ENCODE measurements around the gene HGS.

The HGS gene

GRCh38 chr17:81647640-81648012 is 36.2 kb upstream of the HGS start:
- H3K4me3 ChIP-seq (ENCODE audit: low read length), result peak overlapping the region; percentile 47
- no peak overlapping the region for H3K9ac ChIP-seq (ENCODE audit: low read depth, low read length)
- H3K36me3 ChIP-seq (ENCODE audit: insufficient read depth, low read depth, low read length), result no peaks in the 10 kb centered on the region
- no peaks in the 10 kb centered on the region for H3K4me1 ChIP-seq (ENCODE audit: insufficient read depth, low read length)
- no peak overlapping the region for H3K27ac ChIP-seq (ENCODE audit: low read length)
- no peaks in the 10 kb centered on the region for H3K9me3 ChIP-seq (ENCODE audit: insufficient read depth, low read depth, low read length)
- H3K27me3 ChIP-seq (ENCODE audit: insufficient read depth, low read length), result peaks cover 37% of the 10 kb centered on the region

GRCh38 chr17:81648013-81648706 is 35.7 kb upstream of the HGS start:
- Histone ChIP-seq H3K4me1 (ENCODE audit: insufficient read depth, low read length) (peaks cover 2% of the 10 kb centered on the region; the same call in 1 of the 2 replicates), H3K27ac (ENCODE audit: low read length) (no peak overlapping the region), H3K36me3 (ENCODE audit: insufficient read depth, low read depth, low read length) (no peaks in the 10 kb centered on the region), H3K27me3 (ENCODE audit: insufficient read depth, low read length) (peaks cover 37% of the 10 kb centered on the region), H3K4me3 (ENCODE audit: low read length) (peak overlapping the region; percentile 63; the same call in 1 of the 2 replicates), H3K9me3 (ENCODE audit: insufficient read depth, low read depth, low read length) (no peaks in the 10 kb centered on the region), H3K9ac (ENCODE audit: low read depth, low read length) (no peak overlapping the region)

- Histone ChIP-seq H3K4me1 (ENCODE audit: insufficient read depth, low read length) (peaks cover 7% of the 10 kb centered on the region; the same call in 1 of the 2 replicates), H3K27me3 (ENCODE audit: insufficient read depth, low read length) (peaks cover 37% of the 10 kb centered on the region), H3K9ac (ENCODE audit: low read depth, low read length) (no peak overlapping the region), H3K36me3 (ENCODE audit: insufficient read depth, low read depth, low read length) (no peaks in the 10 kb centered on the region), H3K4me3 (ENCODE audit: low read length) (peak overlapping the region; percentile 63; the same call in 1 of the 2 replicates), H3K27ac (ENCODE audit: low read length) (no peak overlapping the region), H3K9me3 (ENCODE audit: insufficient read depth, low read depth, low read length) (no peaks in the 10 kb centered on the region)
Observed at GRCh38 chr17:81648707-81649085, 35.1 kb upstream of the HGS start.

DNA sequence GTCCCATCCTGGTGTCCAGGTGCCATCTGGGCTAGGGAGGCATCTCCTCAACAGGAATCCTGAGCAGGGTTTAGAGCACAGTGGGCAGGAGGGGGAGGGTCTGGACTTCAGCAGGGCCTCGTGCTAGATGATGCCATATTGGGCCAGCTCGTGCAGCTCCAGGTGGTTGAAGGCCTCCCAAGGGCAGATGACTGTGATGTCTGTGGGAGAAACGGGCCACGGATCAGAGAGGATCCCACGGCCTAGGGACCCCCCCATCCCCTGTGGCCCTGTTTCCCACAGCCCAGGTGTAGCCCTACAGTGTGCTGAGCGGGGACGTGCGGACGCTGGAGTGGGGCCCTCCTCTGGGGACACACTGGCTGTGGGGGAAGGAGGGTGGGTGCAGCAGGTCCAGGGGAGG is 32.9 kb upstream of the HGS start:
- H3K4me1 ChIP-seq (ENCODE audit: insufficient read depth, low read length), result peaks cover 7% of the 10 kb centered on the region; the same call in 1 of the 2 replicates
- no peaks in the 10 kb centered on the region for H3K9me3 ChIP-seq (ENCODE audit: insufficient read depth, low read depth, low read length)
- peaks cover 37% of the 10 kb centered on the region for H3K27me3 ChIP-seq (ENCODE audit: insufficient read depth, low read length)
- no peak overlapping the region for H3K27ac ChIP-seq (ENCODE audit: low read length)
- no peaks in the 10 kb centered on the region for H3K36me3 ChIP-seq (ENCODE audit: insufficient read depth, low read depth, low read length)
- no peak overlapping the region for H3K4me3 ChIP-seq (ENCODE audit: low read length)
- no peak overlapping the region for H3K9ac ChIP-seq (ENCODE audit: low read depth, low read length)

- Histone ChIP-seq H3K4me3 (ENCODE audit: low read length) (no peak overlapping the region), H3K27ac (ENCODE audit: low read length) (no peak overlapping the region), H3K4me1 (ENCODE audit: insufficient read depth, low read length) (peaks cover 7% of the 10 kb centered on the region; the same call in 1 of the 2 replicates), H3K36me3 (ENCODE audit: insufficient read depth, low read depth, low read length) (no peaks in the 10 kb centered on the region), H3K9ac (ENCODE audit: low read depth, low read length) (no peak overlapping the region), H3K9me3 (ENCODE audit: insufficient read depth, low read depth, low read length) (no peaks in the 10 kb centered on the region), H3K27me3 (ENCODE audit: insufficient read depth, low read length) (peaks cover 36% of the 10 kb centered on the region)
Observed at GRCh38 chr17:81651692-81652091, 32.1 kb upstream of the HGS start.

GRCh38 chr17:81652906-81653771 is 30.7 kb upstream of the HGS start:
- H3K36me3 ChIP-seq (ENCODE audit: insufficient read depth, low read depth, low read length), result no peaks in the 10 kb centered on the region
- H3K27me3 ChIP-seq (ENCODE audit: insufficient read depth, low read length), result peaks cover 21% of the 10 kb centered on the region
- H3K27ac ChIP-seq (ENCODE audit: low read length), result peak overlapping the region; percentile 28
- peak overlapping the region; percentile 55; the same call in 1 of the 2 replicates for H3K4me3 ChIP-seq (ENCODE audit: low read length)
- peaks cover 7% of the 10 kb centered on the region; the same call in 1 of the 2 replicates for H3K4me1 ChIP-seq (ENCODE audit: insufficient read depth, low read length)
- H3K9me3 ChIP-seq (ENCODE audit: insufficient read depth, low read depth, low read length), result no peaks in the 10 kb centered on the region
- H3K9ac ChIP-seq (ENCODE audit: low read depth, low read length), result peak overlapping the region; percentile 66

GRCh38 chr17:81655378-81656117 is 28.3 kb upstream of the HGS start:
- H3K9ac ChIP-seq (ENCODE audit: low read depth, low read length), result no peak overlapping the region
- H3K27ac ChIP-seq (ENCODE audit: low read length), result no peak overlapping the region
- H3K36me3 ChIP-seq (ENCODE audit: insufficient read depth, low read depth, low read length), result no peaks in the 10 kb centered on the region
- H3K4me3 ChIP-seq (ENCODE audit: low read length), result no peak overlapping the region
- H3K27me3 ChIP-seq (ENCODE audit: insufficient read depth, low read length), result no peaks in the 10 kb centered on the region
- peaks cover 7% of the 10 kb centered on the region; the same call in 1 of the 2 replicates for H3K4me1 ChIP-seq (ENCODE audit: insufficient read depth, low read length)
- H3K9me3 ChIP-seq (ENCODE audit: insufficient read depth, low read depth, low read length), result no peaks in the 10 kb centered on the region

DNA sequence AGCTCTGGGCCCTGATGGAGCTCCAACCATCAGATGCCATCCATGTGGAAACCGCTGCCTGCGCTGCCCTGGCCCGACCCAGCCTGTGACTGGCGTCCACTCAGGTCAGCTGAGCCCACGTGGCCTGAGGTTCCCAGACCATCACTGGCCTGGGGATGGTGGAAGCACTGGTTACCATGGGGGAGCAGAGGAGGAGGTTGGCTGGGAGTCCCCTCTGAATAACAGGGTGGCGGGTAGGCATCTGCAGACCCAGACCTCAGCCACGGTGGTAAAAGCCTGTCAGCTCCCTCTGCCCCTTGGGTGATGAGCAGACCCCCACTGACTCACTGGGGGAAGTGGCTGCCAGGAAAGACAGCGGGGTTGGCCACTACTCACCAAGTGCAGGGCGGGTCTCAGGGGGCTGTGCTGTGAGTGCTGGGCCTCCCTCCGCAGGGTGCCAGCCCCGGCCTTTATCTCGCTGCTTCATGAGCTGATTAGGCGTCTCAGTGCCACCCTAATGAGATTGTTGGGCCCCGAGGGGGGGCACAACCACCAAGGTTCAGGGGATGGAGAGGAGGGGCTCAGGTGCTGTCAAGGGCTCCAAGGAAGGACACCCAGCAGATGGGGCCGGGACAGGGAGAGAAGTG is 27.6 kb upstream of the HGS start, which contains the start of gene PDE6G:
PDE6G (minus strand) TSS at position 425 of the 626 bp plus-strand sequence. CDS start 3,237 bp downstream, outside the sequence.
- peaks cover 7% of the 10 kb centered on the region; the same call in 1 of the 2 replicates for H3K4me1 ChIP-seq (ENCODE audit: insufficient read depth, low read length)
- H3K27me3 ChIP-seq (ENCODE audit: insufficient read depth, low read length), result no peaks in the 10 kb centered on the region
- no peaks in the 10 kb centered on the region for H3K36me3 ChIP-seq (ENCODE audit: insufficient read depth, low read depth, low read length)
- no peaks in the 10 kb centered on the region for H3K9me3 ChIP-seq (ENCODE audit: insufficient read depth, low read depth, low read length)
- no peak within 1 kb of the TSS for H3K9ac ChIP-seq (ENCODE audit: low read depth, low read length)
- no peak within 1 kb of the TSS for H3K4me3 ChIP-seq (ENCODE audit: low read length)
- no peak within 1 kb of the TSS for H3K27ac ChIP-seq (ENCODE audit: low read length)

DNA sequence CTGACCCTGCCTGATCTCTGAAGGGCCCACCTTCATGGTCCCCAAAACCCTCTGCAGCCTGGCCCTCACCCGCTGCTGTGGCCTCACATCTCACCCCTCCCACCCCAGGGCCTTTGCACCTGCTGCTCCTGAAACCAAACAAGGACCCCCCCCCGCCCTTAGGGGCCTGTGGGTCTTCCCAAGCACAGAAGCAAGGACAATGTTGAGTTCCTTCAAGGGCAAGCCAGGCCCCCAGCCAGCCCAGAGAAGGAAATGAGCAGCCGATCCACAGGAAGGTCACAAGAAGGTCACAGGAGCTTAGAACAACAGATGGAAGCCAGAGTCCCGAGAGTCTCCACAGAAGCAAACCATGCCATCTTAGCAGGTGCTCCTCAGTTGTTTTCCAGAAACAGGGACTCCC is 27.0 kb upstream of the HGS start:
- no peak overlapping the region for H3K27ac ChIP-seq (ENCODE audit: low read length)
- no peaks in the 10 kb centered on the region for H3K36me3 ChIP-seq (ENCODE audit: insufficient read depth, low read depth, low read length)
- H3K9ac ChIP-seq (ENCODE audit: low read depth, low read length), result no peak overlapping the region
- no peaks in the 10 kb centered on the region for H3K9me3 ChIP-seq (ENCODE audit: insufficient read depth, low read depth, low read length)
- H3K4me1 ChIP-seq (ENCODE audit: insufficient read depth, low read length), result peaks cover 7% of the 10 kb centered on the region; the same call in 1 of the 2 replicates
- H3K27me3 ChIP-seq (ENCODE audit: insufficient read depth, low read length), result no peaks in the 10 kb centered on the region
- no peak overlapping the region for H3K4me3 ChIP-seq (ENCODE audit: low read length)

GRCh38 chr17:81659038-81659437 is 24.8 kb upstream of the HGS start:
- Histone ChIP-seq H3K4me3 (ENCODE audit: low read length) (no peak overlapping the region), H3K9ac (ENCODE audit: low read depth, low read length) (no peak overlapping the region), H3K36me3 (ENCODE audit: insufficient read depth, low read depth, low read length) (no peaks in the 10 kb centered on the region), H3K4me1 (ENCODE audit: insufficient read depth, low read length) (no peaks in the 10 kb centered on the region), H3K9me3 (ENCODE audit: insufficient read depth, low read depth, low read length) (no peaks in the 10 kb centered on the region), H3K27me3 (ENCODE audit: insufficient read depth, low read length) (no peaks in the 10 kb centered on the region), H3K27ac (ENCODE audit: low read length) (no peak overlapping the region)

- H3K4me1 ChIP-seq (ENCODE audit: insufficient read depth, low read length), result no peaks in the 10 kb centered on the region
- no peak overlapping the region for H3K9ac ChIP-seq (ENCODE audit: low read depth, low read length)
- no peak overlapping the region for H3K4me3 ChIP-seq (ENCODE audit: low read length)
- H3K36me3 ChIP-seq (ENCODE audit: insufficient read depth, low read depth, low read length), result peaks cover 5% of the 10 kb centered on the region; the same call in 1 of the 2 replicates
- H3K27me3 ChIP-seq (ENCODE audit: insufficient read depth, low read length), result no peaks in the 10 kb centered on the region
- no peak overlapping the region for H3K27ac ChIP-seq (ENCODE audit: low read length)
- H3K9me3 ChIP-seq (ENCODE audit: insufficient read depth, low read depth, low read length), result no peaks in the 10 kb centered on the region
Observed at GRCh38 chr17:81660441-81660840, 23.4 kb upstream of the HGS start.
